NCI-H510A treated with DMSO at 0.1 percent for 48 hours (cell line): Measurements from ENCODE around the gene OBSCN.

Source experiments
- DNase-seq: peaks from one replicate; lab custom pipeline; 2025; lab: John Stamatoyannopoulos, UW

Gene OBSCN

GRCh38 chr1:228277491-228278431 lies 69.9 kb downstream of the OBSCN start:
- DNase-seq: no peak

- DNase-seq: no peak
Observed at GRCh38 chr1:228278432-228278941, 70.6 kb downstream of the OBSCN start.

GRCh38 chr1:228279011-228279721 lies 71.3 kb downstream of the OBSCN start:
- no peak for DNase-seq

DNA sequence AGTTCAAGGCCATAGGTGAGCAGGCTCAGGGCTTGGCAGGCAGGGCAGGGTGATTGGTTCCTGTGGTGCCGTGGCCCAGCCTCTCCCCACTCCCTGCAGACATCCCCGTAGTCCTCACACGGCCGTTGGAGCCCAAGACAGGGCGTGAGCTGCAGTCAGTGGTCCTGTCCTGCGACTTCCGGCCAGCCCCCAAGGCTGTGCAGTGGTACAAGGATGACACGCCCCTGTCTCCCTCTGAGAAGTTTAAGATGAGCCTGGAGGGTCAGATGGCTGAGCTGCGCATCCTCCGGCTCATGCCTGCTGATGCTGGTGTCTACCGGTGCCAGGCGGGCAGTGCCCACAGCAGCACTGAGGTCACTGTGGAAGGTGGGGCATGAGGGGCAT lies 71.9 kb downstream of the OBSCN start:
- no peak for DNase-seq

- DNase-seq: no peak
Observed at GRCh38 chr1:228280106-228280901, 72.5 kb downstream of the OBSCN start.

DNA sequence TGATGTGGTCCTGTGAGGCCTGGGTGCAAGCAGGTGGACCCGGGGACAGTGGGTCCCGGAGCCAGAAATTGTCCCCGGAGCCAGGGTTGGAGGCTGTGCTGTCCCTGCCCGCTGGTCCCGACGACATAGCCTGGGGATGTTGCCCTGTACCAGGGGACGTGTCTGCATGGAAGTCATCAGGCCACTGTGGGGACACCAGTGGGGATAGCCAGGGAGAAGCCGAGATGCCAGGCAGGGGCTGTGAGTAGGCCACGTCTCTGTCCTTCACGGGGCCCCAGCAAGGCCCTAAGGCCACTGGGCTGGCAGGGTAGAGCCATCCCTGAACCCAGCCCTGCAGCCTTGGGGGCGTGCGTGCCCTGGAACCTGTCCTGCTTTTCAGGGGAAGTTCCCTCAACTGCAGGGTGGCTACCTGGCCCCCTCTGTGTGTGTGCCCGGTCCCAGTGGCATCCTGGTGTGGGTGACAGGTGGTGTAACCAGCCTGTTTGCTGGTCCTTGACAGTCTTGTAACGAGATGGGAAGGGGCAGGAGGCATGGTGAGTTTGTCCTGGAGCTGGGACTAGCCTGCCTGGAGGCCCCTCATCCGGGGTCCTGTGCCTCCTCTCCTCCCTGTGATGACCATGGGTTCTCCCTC lies 73.2 kb downstream of the OBSCN start:
- DNase-seq: no peak

GRCh38 chr1:228281631-228282328 lies 73.9 kb downstream of the OBSCN start:
- DNase-seq: no peak

GRCh38 chr1:228282329-228283042 lies 74.6 kb downstream of the OBSCN start:
- no peak for DNase-seq

- no peak for DNase-seq
Observed at GRCh38 chr1:228283043-228283371, 75.2 kb downstream of the OBSCN start.

- no peak for DNase-seq
Observed at GRCh38 chr1:228283476-228284147, 75.8 kb downstream of the OBSCN start.

DNA sequence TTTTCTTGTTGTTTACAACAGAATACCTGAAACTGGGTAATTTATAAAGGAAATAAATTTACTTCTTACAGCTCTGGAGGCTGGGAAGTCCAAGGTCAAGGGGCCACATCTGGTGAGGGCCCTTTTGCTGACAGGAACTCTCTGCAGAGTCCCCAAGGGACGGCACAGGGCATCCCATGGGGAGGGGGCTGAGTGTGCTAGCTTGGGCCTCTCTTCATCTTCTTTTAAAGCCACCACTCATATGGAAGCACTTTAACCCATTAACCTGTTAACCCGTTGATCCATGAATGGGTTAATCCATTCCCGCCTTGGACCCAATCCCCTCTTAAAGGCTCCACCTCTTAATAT lies 76.3 kb downstream of the OBSCN start:
- DNase-seq: no peak

- DNase-seq: no peak
Observed at GRCh38 chr1:228284521-228284920, 76.7 kb downstream of the OBSCN start.

DNA sequence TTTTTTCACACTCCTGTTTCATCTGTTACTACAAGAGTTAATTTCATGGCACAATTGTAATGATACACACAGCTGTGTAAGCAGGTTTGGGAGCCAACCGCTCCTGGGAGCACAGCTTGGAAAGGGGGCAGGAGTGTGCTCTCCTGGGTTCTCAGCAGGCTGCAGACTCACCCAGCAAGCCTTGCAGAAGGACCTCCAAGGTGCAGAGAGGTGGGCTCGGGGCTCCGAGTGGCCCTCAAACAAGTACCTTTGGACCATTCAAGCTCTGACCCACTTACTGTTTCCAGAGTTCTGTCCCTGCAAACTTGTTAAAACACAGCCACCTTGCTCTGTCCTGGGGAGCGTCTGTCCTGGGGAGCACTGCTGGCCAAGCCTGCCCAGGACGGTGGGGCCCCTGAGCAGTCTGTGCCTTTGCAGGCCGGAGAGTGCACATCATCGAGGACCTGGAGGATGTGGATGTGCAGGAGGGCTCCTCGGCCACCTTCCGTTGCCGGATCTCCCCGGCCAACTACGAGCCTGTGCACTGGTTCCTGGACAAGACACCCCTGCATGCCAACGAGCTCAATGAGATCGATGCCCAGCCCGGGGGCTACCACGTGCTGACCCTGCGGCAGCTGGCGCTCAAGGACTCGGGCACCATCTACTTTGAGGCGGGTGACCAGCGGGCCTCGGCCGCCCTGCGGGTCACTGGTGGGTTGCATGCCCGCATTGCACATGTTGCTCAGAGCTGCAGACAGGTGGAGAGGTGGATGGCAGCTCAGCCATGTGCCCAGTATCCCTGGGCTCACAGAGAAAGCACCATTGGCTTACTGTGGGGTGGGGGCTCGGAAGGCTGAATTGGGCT lies 78.0 kb downstream of the OBSCN start:
- DNase-seq: no peak

DNA sequence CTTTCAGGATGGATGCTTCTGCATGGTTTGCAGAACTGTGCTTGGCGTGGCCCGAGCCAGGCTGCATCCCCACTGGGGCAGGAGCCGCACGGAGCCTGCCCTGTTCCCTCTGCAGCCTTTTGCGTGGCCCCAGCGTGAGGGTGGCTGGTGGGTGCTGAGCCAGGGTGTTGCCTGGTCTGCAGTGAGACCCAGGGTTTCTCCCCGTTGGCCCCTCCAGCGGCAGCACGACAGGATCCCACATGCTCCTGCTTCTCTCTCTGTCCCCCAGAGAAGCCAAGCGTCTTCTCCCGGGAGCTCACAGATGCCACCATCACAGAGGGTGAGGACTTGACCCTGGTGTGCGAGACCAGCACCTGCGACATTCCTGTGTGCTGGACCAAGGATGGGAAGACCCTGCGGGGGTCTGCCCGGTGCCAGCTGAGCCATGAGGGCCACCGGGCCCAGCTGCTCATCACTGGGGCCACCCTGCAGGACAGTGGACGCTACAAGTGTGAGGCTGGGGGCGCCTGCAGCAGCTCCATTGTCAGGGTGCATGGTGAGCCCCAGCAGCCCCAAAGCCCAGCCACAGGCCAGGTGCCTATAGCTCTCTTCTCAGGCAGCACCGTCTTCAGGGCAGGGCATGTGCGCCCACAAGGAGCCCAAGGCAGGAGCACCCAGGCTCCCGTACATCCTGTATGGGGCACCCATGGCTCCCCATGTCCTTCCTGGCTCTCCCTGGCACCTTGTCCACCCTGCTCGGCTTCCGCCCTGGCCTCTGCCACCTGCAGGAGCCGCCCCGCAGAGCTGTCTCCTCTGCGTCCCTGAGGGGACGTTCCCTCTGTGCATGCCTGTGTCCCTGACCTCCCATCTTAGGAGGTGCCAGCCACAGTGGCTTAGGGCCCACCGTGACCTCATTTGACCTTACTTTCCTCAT lies 78.9 kb downstream of the OBSCN start:
- DNase-seq: no peak

GRCh38 chr1:228287541-228288425 lies 79.9 kb downstream of the OBSCN start:
- DNase-seq: no peak

DNA sequence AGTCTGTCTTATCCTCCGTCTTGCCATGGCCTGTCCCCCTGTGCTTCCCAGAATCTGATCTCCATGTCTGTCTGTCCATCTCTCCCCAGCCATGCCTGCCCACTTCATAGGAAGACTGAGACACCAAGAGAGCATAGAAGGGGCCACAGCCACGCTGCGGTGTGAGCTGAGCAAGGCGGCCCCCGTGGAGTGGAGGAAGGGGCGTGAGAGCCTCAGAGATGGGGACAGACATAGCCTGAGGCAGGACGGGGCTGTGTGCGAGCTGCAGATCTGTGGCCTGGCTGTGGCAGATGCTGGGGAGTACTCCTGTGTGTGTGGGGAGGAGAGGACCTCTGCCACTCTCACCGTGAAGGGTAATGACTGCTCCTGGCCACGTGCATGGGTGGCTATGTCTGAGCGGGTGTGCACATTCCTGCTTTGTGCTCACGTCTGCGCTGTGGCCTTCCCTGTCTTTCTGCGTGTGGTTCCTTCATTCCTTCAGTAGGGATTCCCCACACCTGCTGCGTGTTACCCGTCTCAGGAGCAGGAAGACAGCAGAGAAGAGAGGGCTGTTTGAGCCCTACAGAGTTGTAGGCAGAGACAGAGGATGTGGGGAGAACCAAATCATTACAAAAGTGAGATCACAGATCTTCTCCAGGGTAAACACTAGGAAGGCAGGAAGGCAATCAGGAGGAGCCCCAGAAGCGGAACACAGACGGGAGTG lies 80.8 kb downstream of the OBSCN start:
- no peak for DNase-seq
